K562 (cell line): Measurements from ENCODE around the gene ZNF407. TPM values are rescaled to one million over a fixed set of nuclear protein-coding genes. Genes with fewer than 3 reads are reported as not detected.

Source experiments
- ATAC-seq: fragments of 200-7000 bp; cut with Tn5 transposase; 3 replicates; pipeline ENCODE4 v1.9.1; 2020; ENCODE audit warnings: moderate library complexity
- BruUV-seq: library from RNA; stranded (reverse); fragments of 400-500 nt; replicated peaks from 2 replicates; lab custom pipeline; 2021; lab: Mats Ljungman, UMichigan
- CTCF ChIA-PET: fragments of 300-600 bp; formaldehyde crosslinking; extraction: SDS; loops from one replicate; lab custom pipeline; 2021; ENCODE audit warnings: low intra/inter-chr PET ratio; lab: Yijun Ruan, JAX
- POLR2A ChIA-PET: fragments of 300-600, 350-650 bp; sonication (Branson Sonifier 250); formaldehyde crosslinking; extraction: SDS; loops from one replicate; lab custom pipeline; 2021; ENCODE audit warnings: antibody characterized with exemption, inconsistent platforms; lab: Yijun Ruan, JAX
- DNase-seq, 4 experiments: peaks; one replicate each; pipeline versions ENCODE4 v3.0.0 to v3.0.0-alpha.2; 2011 to 2018; ENCODE audit warnings: low spot score in 3 of 4, mixed read lengths in 3 of 4; ENCODE audit errors: extremely low read depth in 1 of 4
- FAIRE-seq: peaks from 2 replicates; lab custom pipeline; 2011; peaks lifted over from hg19 to GRCh38; lab: Jason Lieb, UNC
- H2AFZ ChIP-seq: 2 replicates; pipeline ENCODE4 v1.6.0; 2011; ENCODE audit warnings: low read depth, low read length, control low read depth, inconsistent platforms
- H3K27ac ChIP-seq: fragments of 200-600 bp; 3 replicates; pipeline ENCODE4 v1.8.0; 2011; ENCODE audit warnings: low read depth, mild to moderate bottlenecking, control low read depth, inconsistent platforms, low read length, moderate library complexity, mixed read lengths; ENCODE audit errors: extremely low read depth
- H3K27me3 ChIP-seq, 2 experiments: fragments of 300-600 bp in 1 of 2; 2 replicates in 1 of 2; 3 replicates in 1 of 2; pipeline versions ENCODE4 v1.6.0 to v1.8.0; 2011; ENCODE audit warnings: inconsistent platforms in 2 of 2, low read length in 2 of 2, mild to moderate bottlenecking in 1 of 2, mixed read lengths in 1 of 2, moderate library complexity in 1 of 2; ENCODE audit not compliant: control insufficient read depth in 2 of 2, insufficient read depth in 2 of 2
- H3K36me3 ChIP-seq: fragments of 300-600 bp; 3 replicates; pipeline ENCODE4 v1.8.0; 2011; ENCODE audit warnings: mild to moderate bottlenecking, low read length, inconsistent platforms; ENCODE audit not compliant: control insufficient read depth, insufficient read depth
- H3K4me1 ChIP-seq, 2 experiments: fragments of 200-600 bp in 1 of 2; replicated peaks in 1 of 2; 2 replicates in 1 of 2; 3 replicates in 1 of 2; pipeline versions ENCODE4 v1.5.1 to v1.8.0; 2011; ENCODE audit warnings: inconsistent platforms in 2 of 2, low read length in 2 of 2, mild to moderate bottlenecking in 1 of 2, mixed read lengths in 1 of 2, moderate library complexity in 1 of 2; ENCODE audit not compliant: control insufficient read depth in 2 of 2, insufficient read depth in 2 of 2
- H3K4me2 ChIP-seq: 2 replicates; pipeline ENCODE4 v1.6.1; 2011; ENCODE audit warnings: low read length, control low read depth, inconsistent platforms, mixed read lengths; ENCODE audit not compliant: insufficient read depth
- H3K4me3 ChIP-seq: fragments of 200-600 bp; sonication (generic), shearing (Covaris generic); 2 replicates; pipeline ENCODE4 v1.5.1; 2016; ENCODE audit warnings: control low read depth, inconsistent platforms
- H3K79me2 ChIP-seq: fragments of 200-600 bp; 3 replicates; pipeline ENCODE4 v1.8.0; 2011; ENCODE audit warnings: low read length, inconsistent platforms; ENCODE audit not compliant: control insufficient read depth, insufficient read depth
- H3K9ac ChIP-seq, 2 experiments: 2 replicates each; pipeline versions ENCODE4 v1.6.0 to v1.6.1; 2011; ENCODE audit warnings: low read depth in 2 of 2, low read length in 2 of 2, control low read depth in 1 of 2, inconsistent platforms in 1 of 2, mild to moderate bottlenecking in 1 of 2, mixed read lengths in 1 of 2; ENCODE audit not compliant: insufficient read depth in 1 of 2
- H3K9me1 ChIP-seq: one replicate; pipeline ENCODE4 v1.6.0; 2011; ENCODE audit warnings: inconsistent platforms, mild to moderate bottlenecking, low read length, moderate library complexity; ENCODE audit not compliant: control insufficient read depth, insufficient read depth
- H3K9me3 ChIP-seq: replicated peaks from 2 replicates; pipeline ENCODE4 v1.5.1; 2011; ENCODE audit warnings: low read depth, low read length, inconsistent platforms; ENCODE audit not compliant: control insufficient read depth, insufficient read depth
- H4K20me1 ChIP-seq: replicated peaks from 2 replicates; pipeline ENCODE4 v1.6.1; 2011; ENCODE audit warnings: low read length, inconsistent platforms, mixed read lengths; ENCODE audit not compliant: control insufficient read depth, insufficient read depth
- CBFA2T2 ChIP-seq: fragments of 450-650 bp; conservative IDR thresholded peaks from 2 replicates; pipeline ENCODE4 v1.6.1; 2017; ENCODE audit warnings: mild to moderate bottlenecking
- CEBPG ChIP-seq, 3 experiments: fragments of 200-800 bp in 1 of 3; sonication (Bioruptor generic) in 1 of 3; sonication (generic) in 1 of 3; formaldehyde crosslinking in 1 of 3; IDR thresholded peaks in 2 of 3; conservative IDR thresholded peaks in 1 of 3; 2 replicates each; pipeline versions ENCODE4 v1.6.1 to v1.8.0; 2016 to 2022; ENCODE audit warnings: missing compliant biosample characterization in 2 of 3, missing genetic modification characterization in 2 of 3, mild to moderate bottlenecking in 1 of 3, missing genetic modification reagents in 1 of 3
- CHD2 ChIP-seq: IDR thresholded peaks from 2 replicates; pipeline ENCODE4 v1.6.1; 2011; ENCODE audit warnings: low read depth, low read length
- HIVEP1 ChIP-seq: fragments of 250-450 bp; sonication (Bioruptor Pico); IDR thresholded peaks from 2 replicates; pipeline ENCODE4 v1.4.0; 2020; ENCODE audit warnings: mild to moderate bottlenecking
- HNRNPK ChIP-seq: fragments of 200-400 bp; formaldehyde crosslinking; IDR thresholded peaks from one replicate; pipeline ENCODE4 v1.6.1; 2018; ENCODE audit warnings: mild to moderate bottlenecking, low read depth, low read length; ENCODE audit not compliant: poor library complexity, severe bottlenecking
- MECOM ChIP-seq: fragments of 250-450 bp; sonication (Bioruptor Pico); IDR thresholded peaks from 2 replicates; pipeline ENCODE4 v1.8.0; 2022; ENCODE audit warnings: inconsistent platforms
- NFRKB ChIP-seq: fragments of 450-650 bp; IDR thresholded peaks from 2 replicates; pipeline ENCODE4 v1.6.1; 2016; ENCODE audit warnings: low read depth
- NFXL1 ChIP-seq: fragments of 450-650 bp; formaldehyde crosslinking; IDR thresholded peaks from 2 replicates; pipeline ENCODE4 v1.4.0; 2021; ENCODE audit warnings: mild to moderate bottlenecking
- NR3C1 ChIP-seq: sonication (generic); formaldehyde crosslinking; IDR thresholded peaks from 2 replicates; pipeline ENCODE4 v1.8.1; 2022; ENCODE audit warnings: missing genetic modification reagents
- RAD21 ChIP-seq, 2 experiments: fragments of 250-450 bp in 1 of 2; fragments of 450-650 bp in 1 of 2; sonication (Bioruptor Pico) in 1 of 2; formaldehyde crosslinking in 1 of 2; IDR thresholded peaks in 1 of 2; conservative IDR thresholded peaks in 1 of 2; 2 replicates each; pipeline versions ENCODE4 v1.4.0 to v1.8.0; 2020 to 2022; ENCODE audit warnings: mild to moderate bottlenecking in 2 of 2, moderate library complexity in 1 of 2
- RBM14 ChIP-seq: fragments of 200-400 bp; formaldehyde crosslinking; IDR thresholded peaks from 2 replicates; pipeline ENCODE4 v1.6.1; 2018; ENCODE audit warnings: low read depth, mild to moderate bottlenecking, low read length, moderate library complexity, borderline replicate concordance; ENCODE audit not compliant: insufficient read depth
- RBM15 ChIP-seq: fragments of 200-400 bp; formaldehyde crosslinking; IDR thresholded peaks from 2 replicates; pipeline ENCODE4 v1.6.1; 2018; ENCODE audit warnings: mild to moderate bottlenecking, low read length, moderate library complexity; ENCODE audit not compliant: insufficient read depth
- SMARCB1 ChIP-seq: IDR thresholded peaks from 2 replicates; pipeline ENCODE4 v1.6.1; 2011; ENCODE audit warnings: improper control_type of control experiment, low read depth; ENCODE audit not compliant: insufficient read length
- XRCC5 ChIP-seq: fragments of 200-400 bp; formaldehyde crosslinking; IDR thresholded peaks from 2 replicates; pipeline ENCODE4 v1.6.1; 2017; ENCODE audit warnings: low read depth, mild to moderate bottlenecking, low read length
- WGBS: fragments of 100-300 bp; shearing (Covaris generic); methylation state at CpG from one replicate; pipeline ENCODE4 v1.1.6; 2016; ENCODE audit warnings: low coverage, mixed read lengths; ENCODE audit not compliant: insufficient coverage; ENCODE audit errors: missing lambda C conversion rate; 5-methylcytosine and 5-hydroxymethylcytosine counted together
- in situ Hi-C: fragments of 300-500 bp; cut with MboI; formaldehyde crosslinking; loops from 4 replicates; pipeline ENCODE4 v1.15.0; 2018; ENCODE audit warnings: inconsistent platforms, mixed read lengths
- intact Hi-C: fragments of 100-400 bp; cut with micrococcal nuclease; formaldehyde crosslinking; loops from 2 replicates; pipeline ENCODE4 v1.14.2; 2022
- polyA plus RNA-seq, 8 experiments: library from polyadenylated mRNA; depleted of rRNA in 4 of 8; stranded (reverse) in 5 of 8; unstranded in 3 of 8; fragments of >200 nt; fragmentation: Nextera tagmentation in 2 of 8; fragmentation: Illumina TruSeq in 1 of 8; extraction: Ambion mirVana in 2 of 8; extraction: Trizol in 1 of 8; gene quantifications; 2 replicates each; pipeline versions ENCODE4 v1.2.1 to v1.2.3, GENCODE V29; 2011 to 2014; ENCODE audit warnings: inconsistent platforms in 1 of 8, missing spikeins in 1 of 8
- total RNA-seq, 7 experiments: library from RNA; depleted of rRNA in 6 of 7; stranded (reverse); fragments of >200 nt in 6 of 7; fragmentation: Illumina TruSeq in 2 of 7; extraction: Trizol in 2 of 7; gene quantifications; 2 replicates each; pipeline versions ENCODE4 v1.2.1 to v1.2.3, GENCODE V29; 2011 to 2021; ENCODE audit warnings: low replicate concordance in 1 of 7
- TF ChIP-seq, protein P1 (sequence below), 2 experiments: fragments of 450-650 bp in 1 of 2; sonication (generic) in 1 of 2; formaldehyde crosslinking; conservative IDR thresholded peaks; 2 replicates each; pipeline versions ENCODE4 v1.4.0 to v1.8.1; 2020 to 2022; ENCODE audit warnings: mild to moderate bottlenecking in 1 of 2, missing genetic modification reagents in 1 of 2
- TF ChIP-seq, protein P2 (sequence below): conservative IDR thresholded peaks from 2 replicates; pipeline ENCODE4 v1.6.1; 2011; ENCODE audit warnings: low read depth, mild to moderate bottlenecking, low read length; ENCODE audit not compliant: control insufficient read depth
- TF ChIP-seq, protein P3 (sequence below): fragments of 250-450 bp; sonication (Bioruptor Pico); IDR thresholded peaks from 2 replicates; pipeline ENCODE4 v1.4.0; 2020; ENCODE audit warnings: mild to moderate bottlenecking, moderate library complexity
- TF ChIP-seq, protein P4 (sequence below): fragments of 450-650 bp; IDR thresholded peaks from 2 replicates; pipeline ENCODE4 v1.6.1; 2016; ENCODE audit warnings: missing biosample characterization, missing genetic modification characterization

The ZNF407 gene
- total and polyA plus RNA-seq, 9 of the 15 experiments (the other 6 are each of a cell fraction or from before 2014, with no cell fraction given): 0.21 to 5.4 (median 2.3) TPM

DNA sequence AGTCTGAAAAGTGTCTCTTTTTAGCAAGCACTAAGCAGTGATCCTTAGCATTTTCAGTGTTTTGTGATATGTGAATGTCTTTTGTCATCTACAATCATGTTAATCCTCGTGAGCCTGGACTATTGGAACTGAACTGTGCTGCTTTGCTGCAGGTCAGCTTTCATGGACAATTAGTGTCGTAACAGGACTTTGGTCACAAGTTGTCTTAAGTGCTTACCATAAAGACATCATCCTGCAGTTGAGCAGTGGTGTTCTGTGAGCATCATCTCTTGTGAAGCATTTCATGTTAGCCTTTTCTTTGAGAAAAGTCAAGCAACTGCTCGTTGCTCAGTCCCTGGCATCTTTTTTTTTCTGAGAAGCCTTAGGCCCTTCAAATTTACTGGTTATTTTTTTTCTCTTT is 135.9 kb downstream of the ZNF407 start (continued):
- TF ChIP-seq RBM15: no peak
- TF ChIP-seq CBFA2T2: no peak
- TF ChIP-seq, protein P1, sequence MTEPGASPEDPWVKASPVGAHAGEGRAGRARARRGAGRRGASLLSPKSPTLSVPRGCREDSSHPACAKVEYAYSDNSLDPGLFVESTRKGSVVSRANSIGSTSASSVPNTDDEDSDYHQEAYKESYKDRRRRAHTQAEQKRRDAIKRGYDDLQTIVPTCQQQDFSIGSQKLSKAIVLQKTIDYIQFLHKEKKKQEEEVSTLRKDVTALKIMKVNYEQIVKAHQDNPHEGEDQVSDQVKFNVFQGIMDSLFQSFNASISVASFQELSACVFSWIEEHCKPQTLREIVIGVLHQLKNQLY (CRISPR knock-in tag; conservative IDR thresholded peaks at IDR 0.05): no peak
- TF ChIP-seq XRCC5: no peak
- TF ChIP-seq NR3C1 (CRISPR knock-in tag): no peak
- TF ChIP-seq RAD21 (CRISPR knock-in tag; conservative IDR thresholded peaks at IDR 0.05 in 1 of 2, IDR thresholded peaks at IDR 0.05 in 1 of 2): no peak
- no peak for TF ChIP-seq HIVEP1 (CRISPR knock-in tag)
- TF ChIP-seq, protein P2, sequence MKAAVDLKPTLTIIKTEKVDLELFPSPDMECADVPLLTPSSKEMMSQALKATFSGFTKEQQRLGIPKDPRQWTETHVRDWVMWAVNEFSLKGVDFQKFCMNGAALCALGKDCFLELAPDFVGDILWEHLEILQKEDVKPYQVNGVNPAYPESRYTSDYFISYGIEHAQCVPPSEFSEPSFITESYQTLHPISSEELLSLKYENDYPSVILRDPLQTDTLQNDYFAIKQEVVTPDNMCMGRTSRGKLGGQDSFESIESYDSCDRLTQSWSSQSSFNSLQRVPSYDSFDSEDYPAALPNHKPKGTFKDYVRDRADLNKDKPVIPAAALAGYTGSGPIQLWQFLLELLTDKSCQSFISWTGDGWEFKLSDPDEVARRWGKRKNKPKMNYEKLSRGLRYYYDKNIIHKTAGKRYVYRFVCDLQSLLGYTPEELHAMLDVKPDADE: no peak
- TF ChIP-seq MECOM: no peak
- TF ChIP-seq CHD2: no peak

DNA sequence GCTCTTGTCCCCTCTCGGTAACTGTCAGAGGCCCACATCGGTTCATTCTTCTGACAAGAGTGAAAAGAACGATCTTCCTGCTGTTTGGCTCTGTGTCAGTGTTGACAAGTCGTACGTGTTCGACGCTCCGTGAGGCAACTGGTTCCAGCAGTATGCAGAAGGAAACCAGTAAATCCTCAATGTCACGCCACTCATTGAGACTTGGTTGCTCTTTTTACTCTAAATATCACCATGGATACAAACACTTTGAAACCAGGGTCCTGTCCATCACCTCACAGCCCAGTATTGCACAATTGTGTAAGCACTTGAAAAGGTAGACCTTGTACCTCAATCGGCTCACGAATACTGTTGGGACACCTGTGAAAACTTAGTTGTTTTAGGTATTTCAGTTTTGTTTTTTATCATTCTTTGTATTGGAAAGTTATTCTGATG is 136.4 kb downstream of the ZNF407 start:
- in situ Hi-C loops: no loop called here
- intact Hi-C loops: no loop called here
- FAIRE-seq: no peak

More for the DNA sequence above, 136.4 kb downstream of the ZNF407 start:
- H2AFZ ChIP-seq: no peak overlapping the region
- H3K9me3 ChIP-seq: no peaks in the 10 kb centered on the region
- CTCF ChIA-PET: no interaction called here
- H3K4me1 ChIP-seq: no peaks in the 10 kb centered on the region
- no peaks in the 10 kb centered on the region for H4K20me1 ChIP-seq
- TF ChIP-seq, protein P3, sequence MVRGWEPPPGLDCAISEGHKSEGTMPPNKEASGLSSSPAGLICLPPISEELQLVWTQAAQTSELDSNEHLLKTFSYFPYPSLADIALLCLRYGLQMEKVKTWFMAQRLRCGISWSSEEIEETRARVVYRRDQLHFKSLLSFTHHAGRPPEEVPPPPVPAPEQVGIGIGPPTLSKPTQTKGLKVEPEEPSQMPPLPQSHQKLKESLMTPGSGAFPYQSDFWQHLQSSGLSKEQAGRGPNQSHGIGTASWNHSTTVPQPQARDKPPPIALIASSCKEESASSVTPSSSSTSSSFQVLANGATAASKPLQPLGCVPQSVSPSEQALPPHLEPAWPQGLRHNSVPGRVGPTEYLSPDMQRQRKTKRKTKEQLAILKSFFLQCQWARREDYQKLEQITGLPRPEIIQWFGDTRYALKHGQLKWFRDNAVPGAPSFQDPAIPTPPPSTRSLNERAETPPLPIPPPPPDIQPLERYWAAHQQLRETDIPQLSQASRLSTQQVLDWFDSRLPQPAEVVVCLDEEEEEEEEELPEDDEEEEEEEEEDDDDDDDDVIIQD (CRISPR knock-in tag): no peak
- TF ChIP-seq RBM14 (no peak), CEBPG (CRISPR knock-in tag; IDR thresholded peaks at IDR 0.05) (no peak), CEBPG (tag; conservative IDR thresholded peaks at IDR 0.05 in 1 of 2, IDR thresholded peaks at IDR 0.05 in 1 of 2) (no peak), HNRNPK (no peak), NFXL1 (CRISPR knock-in tag) (no peak), NFRKB (no peak), SMARCB1 (no peak)
- TF ChIP-seq, protein P4, sequence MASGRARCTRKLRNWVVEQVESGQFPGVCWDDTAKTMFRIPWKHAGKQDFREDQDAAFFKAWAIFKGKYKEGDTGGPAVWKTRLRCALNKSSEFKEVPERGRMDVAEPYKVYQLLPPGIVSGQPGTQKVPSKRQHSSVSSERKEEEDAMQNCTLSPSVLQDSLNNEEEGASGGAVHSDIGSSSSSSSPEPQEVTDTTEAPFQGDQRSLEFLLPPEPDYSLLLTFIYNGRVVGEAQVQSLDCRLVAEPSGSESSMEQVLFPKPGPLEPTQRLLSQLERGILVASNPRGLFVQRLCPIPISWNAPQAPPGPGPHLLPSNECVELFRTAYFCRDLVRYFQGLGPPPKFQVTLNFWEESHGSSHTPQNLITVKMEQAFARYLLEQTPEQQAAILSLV (tag): no peak
- DNase-seq (no peak), ATAC-seq (no peak)
- POLR2A ChIA-PET: no interaction called here
- 84% methylated on average over 8 of the region's 11 CpGs for WGBS
- H3K4me3 ChIP-seq: no peak overlapping the region
- no TSS peak for BruUV-seq
- H3K36me3 ChIP-seq: no peaks in the 10 kb centered on the region
- no peak overlapping the region for H3K27ac ChIP-seq
- H3K27me3 ChIP-seq: no peaks in the 10 kb centered on the region
- no peaks in the 10 kb centered on the region for H3K79me2 ChIP-seq
- no peaks in the 10 kb centered on the region for H3K9me1 ChIP-seq
- no peak overlapping the region for H3K4me2 ChIP-seq
- H3K9ac ChIP-seq: no peak overlapping the region
